ENCODE data around the gene NAAA. TPM values are rescaled to one million over a fixed set of nuclear protein-coding genes. Genes with fewer than 3 reads are reported as not detected.

NAAA gene
- total and polyA plus RNA-seq, 2 donors from 2014 or later, result 32.9 to 58.1 TPM

DNA sequence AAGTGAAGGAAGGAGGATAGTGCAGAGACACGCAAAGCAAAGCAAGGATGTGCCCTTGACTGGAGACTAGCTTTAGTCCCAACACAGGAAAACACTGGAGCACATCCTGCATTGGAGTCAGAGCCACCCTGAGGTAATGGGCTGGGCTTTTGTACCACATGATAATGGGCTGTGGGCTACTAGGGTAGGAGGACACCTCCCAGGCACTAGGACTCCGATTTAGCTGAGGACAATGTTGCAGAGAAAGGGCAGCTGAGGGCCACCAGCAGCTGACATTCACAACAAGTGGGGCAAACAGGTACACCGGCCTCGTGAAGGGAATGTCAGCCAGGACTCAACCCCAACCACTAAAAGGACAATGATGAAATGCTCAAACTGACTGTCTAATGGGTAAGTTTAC, 39.8 kb upstream of the NAAA start:
- no peak for DNase-seq
- no peak for FAIRE-seq
- Histone ChIP-seq H3K4me1 (ENCODE audit: control insufficient read depth in 2 of 3, insufficient read depth in 2 of 3, low read depth in 1 of 3, low read length in 3 of 3) (no peaks in the 10 kb centered on the region), H3K9ac (ENCODE audit: low read length in 3 of 3) (no peak overlapping the region), H3K36me3 (ENCODE audit: control insufficient read depth in 2 of 3, insufficient read depth in 3 of 3, low read length in 3 of 3) (peaks cover 12 to 20% (median 18%) of the 10 kb centered on the region in 3 donors), H3K27me3 (ENCODE audit: control insufficient read depth, insufficient read depth, low read length) (no peaks in the 10 kb centered on the region), H3K9me3 (ENCODE audit: control insufficient read depth in 2 of 3, insufficient read depth in 1 of 3, low read length in 3 of 3) (no peaks in the 10 kb centered on the region), H3K4me3 (ENCODE audit: low read length in 3 of 3) (no peak overlapping the region), H3K27ac (ENCODE audit: low read depth in 2 of 2, low read length in 2 of 2) (no peak overlapping the region)
- TF ChIP-seq, protein P1, sequence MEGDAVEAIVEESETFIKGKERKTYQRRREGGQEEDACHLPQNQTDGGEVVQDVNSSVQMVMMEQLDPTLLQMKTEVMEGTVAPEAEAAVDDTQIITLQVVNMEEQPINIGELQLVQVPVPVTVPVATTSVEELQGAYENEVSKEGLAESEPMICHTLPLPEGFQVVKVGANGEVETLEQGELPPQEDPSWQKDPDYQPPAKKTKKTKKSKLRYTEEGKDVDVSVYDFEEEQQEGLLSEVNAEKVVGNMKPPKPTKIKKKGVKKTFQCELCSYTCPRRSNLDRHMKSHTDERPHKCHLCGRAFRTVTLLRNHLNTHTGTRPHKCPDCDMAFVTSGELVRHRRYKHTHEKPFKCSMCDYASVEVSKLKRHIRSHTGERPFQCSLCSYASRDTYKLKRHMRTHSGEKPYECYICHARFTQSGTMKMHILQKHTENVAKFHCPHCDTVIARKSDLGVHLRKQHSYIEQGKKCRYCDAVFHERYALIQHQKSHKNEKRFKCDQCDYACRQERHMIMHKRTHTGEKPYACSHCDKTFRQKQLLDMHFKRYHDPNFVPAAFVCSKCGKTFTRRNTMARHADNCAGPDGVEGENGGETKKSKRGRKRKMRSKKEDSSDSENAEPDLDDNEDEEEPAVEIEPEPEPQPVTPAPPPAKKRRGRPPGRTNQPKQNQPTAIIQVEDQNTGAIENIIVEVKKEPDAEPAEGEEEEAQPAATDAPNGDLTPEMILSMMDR (IDR thresholded peaks at IDR 0.05; ENCODE audit: borderline replicate concordance, extremely low read depth, insufficient read depth), result no peak
- intact Hi-C loops (cut with DNase I), result no loop called here

DNA sequence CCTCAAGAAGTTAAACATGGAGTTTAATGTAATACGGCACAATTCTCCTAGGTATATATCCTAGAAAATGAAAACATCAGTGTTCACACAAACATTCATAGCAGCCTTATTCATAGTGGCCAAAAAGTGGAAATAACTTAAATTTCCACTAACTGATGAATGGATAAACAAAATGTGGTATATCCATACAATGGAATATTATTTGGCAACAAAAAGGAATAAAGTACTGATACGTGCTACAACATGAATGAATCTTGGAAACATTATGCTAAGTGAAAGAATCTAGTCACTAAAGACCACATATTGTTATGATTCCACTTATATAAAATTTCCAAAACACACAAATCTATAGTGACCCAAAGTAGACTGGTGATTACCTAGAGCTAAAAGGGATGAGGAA, 35.4 kb upstream of the NAAA start:
- FAIRE-seq, result no peak
- Histone ChIP-seq H3K4me1 (ENCODE audit: control insufficient read depth in 2 of 3, insufficient read depth in 2 of 3, low read depth in 1 of 3, low read length in 3 of 3) (no peaks in the 10 kb centered on the region), H3K27me3 (ENCODE audit: control insufficient read depth, insufficient read depth, low read length) (no peaks in the 10 kb centered on the region), H3K36me3 (ENCODE audit: control insufficient read depth in 2 of 3, insufficient read depth in 3 of 3, low read length in 3 of 3) (peaks cover 15 to 41% (median 31%) of the 10 kb centered on the region in 3 donors), H3K9ac (ENCODE audit: low read length in 3 of 3) (no peak overlapping the region), H3K4me3 (ENCODE audit: low read length in 3 of 3) (no peak overlapping the region), H3K27ac (ENCODE audit: low read depth in 2 of 2, low read length in 2 of 2) (no peak overlapping the region), H3K9me3 (ENCODE audit: control insufficient read depth in 2 of 3, insufficient read depth in 1 of 3, low read length in 3 of 3) (no peaks in the 10 kb centered on the region)
- DNase-seq, result no peak
- intact Hi-C loops (cut with DNase I), result no loop called here
- TF ChIP-seq, protein P1 (IDR thresholded peaks at IDR 0.05; ENCODE audit: borderline replicate concordance, extremely low read depth, insufficient read depth), result no peak

DNA sequence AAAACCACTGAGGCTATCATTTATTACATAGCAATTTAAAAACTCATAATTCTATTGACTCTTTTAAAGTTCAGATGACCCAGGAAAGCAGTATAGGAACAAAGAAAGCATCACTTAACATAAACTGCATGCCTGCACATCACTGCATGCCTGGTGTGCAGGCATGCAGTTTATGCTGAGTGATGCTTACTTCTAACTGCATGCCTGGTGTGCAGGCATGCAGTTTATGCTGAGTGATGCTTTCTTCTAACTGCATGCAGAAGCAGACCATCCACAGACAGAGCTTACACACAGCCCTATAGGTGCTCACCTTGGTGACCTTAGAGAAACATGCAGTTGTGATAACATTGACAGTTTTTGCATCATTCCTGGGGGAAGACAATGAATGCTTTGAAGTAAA, 33.0 kb upstream of the NAAA start:
- Histone ChIP-seq H3K9ac (ENCODE audit: low read length in 3 of 3) (no peak overlapping the region), H3K27ac (ENCODE audit: low read depth in 2 of 2, low read length in 2 of 2) (no peak overlapping the region), H3K4me3 (ENCODE audit: low read length in 3 of 3) (no peak overlapping the region), H3K9me3 (ENCODE audit: control insufficient read depth in 2 of 3, insufficient read depth in 1 of 3, low read length in 3 of 3) (no peaks in the 10 kb centered on the region), H3K27me3 (ENCODE audit: control insufficient read depth, insufficient read depth, low read length) (no peaks in the 10 kb centered on the region), H3K4me1 (ENCODE audit: control insufficient read depth in 2 of 3, insufficient read depth in 2 of 3, low read depth in 1 of 3, low read length in 3 of 3) (no peaks in the 10 kb centered on the region), H3K36me3 (ENCODE audit: control insufficient read depth in 2 of 3, insufficient read depth in 3 of 3, low read length in 3 of 3) (peaks cover 15 to 63% (median 42%) of the 10 kb centered on the region in 3 donors)
- FAIRE-seq, result no peak
- intact Hi-C loops (cut with DNase I), result no loop called here
- TF ChIP-seq, protein P1 (IDR thresholded peaks at IDR 0.05; ENCODE audit: borderline replicate concordance, extremely low read depth, insufficient read depth), result no peak
- DNase-seq, result peak in 3 of 5 donors; percentile 10 to 55 (median 44)

DNA sequence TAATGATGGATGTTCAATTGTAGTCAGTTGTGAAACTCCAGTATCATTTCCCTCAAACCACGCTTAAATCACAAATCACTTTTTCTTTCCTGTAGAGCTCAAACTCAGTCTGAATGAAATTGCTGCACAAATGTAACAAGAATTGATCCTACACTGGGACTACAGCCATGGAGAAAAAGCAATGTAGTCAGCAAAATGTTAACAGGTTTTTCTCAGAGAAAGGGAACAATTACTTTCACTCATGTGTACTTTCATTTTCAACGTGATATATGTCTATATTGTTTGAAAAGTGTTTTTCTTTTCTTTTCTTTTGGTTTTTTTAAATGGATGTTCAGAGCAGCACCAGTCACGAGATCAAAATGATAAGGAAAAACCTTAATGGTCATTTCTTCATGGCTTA, 27.3 kb upstream of the NAAA start:
- TF ChIP-seq, protein P1 (IDR thresholded peaks at IDR 0.05; ENCODE audit: borderline replicate concordance, extremely low read depth, insufficient read depth), result no peak
- Histone ChIP-seq H3K36me3 (ENCODE audit: control insufficient read depth in 2 of 3, insufficient read depth in 3 of 3, low read length in 3 of 3) (peaks cover 27 to 63% (median 45%) of the 10 kb centered on the region in 3 donors), H3K9ac (ENCODE audit: low read length in 3 of 3) (no peak overlapping the region), H3K4me1 (ENCODE audit: control insufficient read depth in 2 of 3, insufficient read depth in 2 of 3, low read depth in 1 of 3, low read length in 3 of 3) (no peaks in the 10 kb centered on the region), H3K27ac (ENCODE audit: low read depth in 2 of 2, low read length in 2 of 2) (no peak overlapping the region), H3K9me3 (ENCODE audit: control insufficient read depth in 2 of 3, insufficient read depth in 1 of 3, low read length in 3 of 3) (peaks cover 0 to 2% (median 0%) of the 10 kb centered on the region in 3 donors), H3K4me3 (ENCODE audit: low read length in 3 of 3) (no peak overlapping the region), H3K27me3 (ENCODE audit: control insufficient read depth, insufficient read depth, low read length) (no peaks in the 10 kb centered on the region)
- intact Hi-C loops (cut with DNase I), result no loop called here
- DNase-seq (no peak), FAIRE-seq (no peak)

Data from kidney (tissue), 14 donors.